ENCODE results near the gene ZDHHC14. TPM values are rescaled to one million over a fixed set of nuclear protein-coding genes. Genes with fewer than 3 reads are reported as not detected.
A peak's percentile ranks its signal among the peaks of the same experiment; 100 is the strongest.

The ZDHHC14 gene
- total RNA-seq, 2 donors from 2014 or later = 3.6 to 5.2 TPM

- ATAC-seq (no peak), DNase-seq (no peak)
- no peak overlapping the region for H3K4me3 Mint-ChIP-seq
- peaks cover 3% of the 10 kb centered on the region for H3K9me3 ChIP-seq (ENCODE audit: control insufficient read depth, low read length, poor library complexity, severe bottlenecking)
- no peaks in the 10 kb centered on the region for H3K36me3 Mint-ChIP-seq (ENCODE audit: low read depth)
- H3K27ac Mint-ChIP-seq = no peak overlapping the region
- peaks cover 11% of the 10 kb centered on the region for H3K4me1 Mint-ChIP-seq
- H3K27me3 Mint-ChIP-seq = no peaks in the 10 kb centered on the region
Measured at GRCh38 chr6:157521362-157522335, 140.7 kb downstream of the ZDHHC14 start.

- H3K9me3 ChIP-seq (ENCODE audit: control insufficient read depth, low read length, poor library complexity, severe bottlenecking) = peaks cover 3% of the 10 kb centered on the region
- Mint-ChIP-seq H3K27me3 (no peaks in the 10 kb centered on the region), H3K4me1 (peaks cover 17% of the 10 kb centered on the region), H3K27ac (no peak overlapping the region), H3K36me3 (ENCODE audit: low read depth) (no peaks in the 10 kb centered on the region), H3K4me3 (no peak overlapping the region)
- DNase-seq = no peak
- no peak for ATAC-seq
Measured at GRCh38 chr6:157522472-157522871, 141.5 kb downstream of the ZDHHC14 start.

- Mint-ChIP-seq H3K4me1 (peaks cover 22% of the 10 kb centered on the region), H3K4me3 (no peak overlapping the region)
Measured at GRCh38 chr6:157524735-157525134, 143.7 kb downstream of the ZDHHC14 start.

DNA sequence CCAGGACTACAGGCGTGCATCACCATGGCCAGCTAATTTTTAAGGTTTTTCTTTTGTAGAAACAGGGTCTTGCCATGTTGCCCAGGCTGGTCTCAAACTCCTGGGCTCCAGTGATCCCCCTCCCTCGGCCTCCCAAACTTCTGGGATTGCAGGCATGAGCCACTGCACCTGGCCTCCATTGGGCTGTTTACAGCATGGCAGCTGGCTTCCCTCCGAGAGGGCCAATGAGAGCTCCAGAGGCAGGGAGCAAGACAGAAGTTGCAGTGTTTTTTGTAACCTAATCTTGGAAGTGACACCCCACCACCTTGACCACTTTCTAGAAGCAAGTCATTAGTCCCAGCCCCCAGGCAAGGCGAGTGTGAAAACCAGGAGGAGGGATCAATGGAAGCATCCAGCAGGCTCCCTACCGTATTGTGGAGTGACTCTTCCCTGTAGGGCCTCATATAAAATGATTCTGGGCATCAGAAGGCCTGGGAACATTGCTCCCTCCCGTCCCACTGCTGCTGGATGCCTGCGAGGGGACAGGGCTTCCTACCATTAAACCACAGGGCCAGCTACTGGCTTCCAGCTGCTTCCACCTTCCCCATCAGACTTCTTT, 144.4 kb downstream of the ZDHHC14 start:
- no peaks in the 10 kb centered on the region for H3K27me3 Mint-ChIP-seq
- no peak overlapping the region for H3K27ac Mint-ChIP-seq
- no peaks in the 10 kb centered on the region for H3K36me3 Mint-ChIP-seq (ENCODE audit: low read depth)
- H3K9me3 ChIP-seq (ENCODE audit: control insufficient read depth, low read length, poor library complexity, severe bottlenecking) = peaks cover 3% of the 10 kb centered on the region
- H3K4me3 Mint-ChIP-seq = no peak overlapping the region
- peaks cover 20% of the 10 kb centered on the region for H3K4me1 Mint-ChIP-seq
- DNase-seq (no peak), ATAC-seq (no peak)

More at GRCh38 chr6:157524735-157525134, 143.7 kb downstream of the ZDHHC14 start:
- peaks cover 3% of the 10 kb centered on the region for H3K9me3 ChIP-seq (ENCODE audit: control insufficient read depth, low read length, poor library complexity, severe bottlenecking)
- DNase-seq (no peak), ATAC-seq (no peak)
- no peaks in the 10 kb centered on the region for H3K36me3 Mint-ChIP-seq (ENCODE audit: low read depth)
- no peaks in the 10 kb centered on the region for H3K27me3 Mint-ChIP-seq
- no peak overlapping the region for H3K27ac Mint-ChIP-seq

- H3K36me3 Mint-ChIP-seq (ENCODE audit: low read depth) = no peaks in the 10 kb centered on the region
- ATAC-seq = no peak
Measured at GRCh38 chr6:157525918-157526425, 145.0 kb downstream of the ZDHHC14 start.

DNA sequence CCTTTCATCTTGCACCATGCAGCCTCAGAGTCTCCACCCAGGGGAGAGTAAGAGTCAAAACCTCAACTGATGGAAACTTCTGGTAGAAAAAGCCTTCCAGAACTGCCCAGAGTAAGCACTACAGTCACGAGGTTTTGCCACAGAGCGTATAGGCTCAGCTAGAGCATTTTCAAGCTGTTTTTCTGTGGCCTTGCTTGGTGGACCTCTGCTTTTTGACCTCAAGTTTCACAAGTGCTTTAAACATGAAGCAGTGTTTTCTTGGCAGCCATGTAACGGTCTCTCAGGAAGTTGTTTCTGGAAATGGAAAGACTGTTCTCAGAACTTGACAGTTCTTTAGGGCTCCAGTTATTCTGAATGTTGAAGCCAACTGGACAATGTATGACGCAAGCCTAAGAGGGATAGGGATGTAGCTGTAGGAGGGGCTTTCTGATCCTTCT, 146.5 kb downstream of the ZDHHC14 start:
- peaks cover 18% of the 10 kb centered on the region for H3K4me1 Mint-ChIP-seq
- H3K36me3 Mint-ChIP-seq (ENCODE audit: low read depth) = no peaks in the 10 kb centered on the region
- no peaks in the 10 kb centered on the region for H3K27me3 Mint-ChIP-seq
- H3K4me3 Mint-ChIP-seq = no peak overlapping the region
- ATAC-seq (peak; percentile 50), DNase-seq (no peak)
- peak overlapping the region; percentile 24 for H3K27ac Mint-ChIP-seq
- H3K9me3 ChIP-seq (ENCODE audit: control insufficient read depth, low read length, poor library complexity, severe bottlenecking) = peaks cover 3% of the 10 kb centered on the region

More at GRCh38 chr6:157525918-157526425, 145.0 kb downstream of the ZDHHC14 start:
- no peaks in the 10 kb centered on the region for H3K27me3 Mint-ChIP-seq
- no peak overlapping the region for H3K4me3 Mint-ChIP-seq
- peaks cover 3% of the 10 kb centered on the region for H3K9me3 ChIP-seq (ENCODE audit: control insufficient read depth, low read length, poor library complexity, severe bottlenecking)
- peaks cover 20% of the 10 kb centered on the region for H3K4me1 Mint-ChIP-seq
- DNase-seq = no peak
- no peak overlapping the region for H3K27ac Mint-ChIP-seq

GRCh38 chr6:157528931-157529653, 148.1 kb downstream of the ZDHHC14 start:
- ATAC-seq = no peak
- H3K27me3 Mint-ChIP-seq = no peaks in the 10 kb centered on the region
- H3K4me1 Mint-ChIP-seq = peaks cover 22% of the 10 kb centered on the region
- DNase-seq = no peak
- no peaks in the 10 kb centered on the region for H3K36me3 Mint-ChIP-seq (ENCODE audit: low read depth)
- no peak overlapping the region for H3K4me3 Mint-ChIP-seq
- peaks cover 3% of the 10 kb centered on the region for H3K9me3 ChIP-seq (ENCODE audit: control insufficient read depth, low read length, poor library complexity, severe bottlenecking)
- H3K27ac Mint-ChIP-seq = no peak overlapping the region

- no peaks in the 10 kb centered on the region for H3K36me3 Mint-ChIP-seq (ENCODE audit: low read depth)
- DNase-seq = no peak
- no peak overlapping the region for H3K27ac Mint-ChIP-seq
- no peak overlapping the region for H3K4me3 Mint-ChIP-seq
- H3K4me1 Mint-ChIP-seq = peaks cover 22% of the 10 kb centered on the region
- peaks cover 2% of the 10 kb centered on the region for H3K9me3 ChIP-seq (ENCODE audit: control insufficient read depth, low read length, poor library complexity, severe bottlenecking)
- ATAC-seq = no peak
- H3K27me3 Mint-ChIP-seq = no peaks in the 10 kb centered on the region
Measured at GRCh38 chr6:157529654-157530039, 148.7 kb downstream of the ZDHHC14 start.

DNA sequence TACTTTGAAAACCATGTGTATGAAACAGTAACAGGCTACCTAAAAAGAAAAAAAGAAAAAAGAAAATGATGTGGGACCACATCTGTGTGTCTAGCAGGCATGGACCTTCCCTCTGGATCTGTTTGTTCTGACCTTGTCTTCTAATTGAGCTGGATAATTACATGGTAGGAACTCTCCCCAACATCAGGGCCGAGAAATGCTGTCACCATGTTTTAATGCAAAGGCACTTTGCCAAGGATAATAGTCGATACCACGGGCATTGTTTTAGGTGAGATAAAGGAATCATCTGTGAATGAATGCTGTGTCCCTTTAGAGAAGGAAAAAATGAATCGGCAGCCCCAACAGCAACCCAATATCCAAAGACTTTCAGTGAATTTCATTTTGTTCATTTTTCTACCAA, 149.1 kb downstream of the ZDHHC14 start:
- H3K4me1 Mint-ChIP-seq = peaks cover 24% of the 10 kb centered on the region
- H3K4me3 Mint-ChIP-seq = no peak overlapping the region
- no peaks in the 10 kb centered on the region for H3K36me3 Mint-ChIP-seq (ENCODE audit: low read depth)
- no peak overlapping the region for H3K27ac Mint-ChIP-seq
- no peaks in the 10 kb centered on the region for H3K9me3 ChIP-seq (ENCODE audit: control insufficient read depth, low read length, poor library complexity, severe bottlenecking)
- no peaks in the 10 kb centered on the region for H3K27me3 Mint-ChIP-seq
- ATAC-seq (no peak), DNase-seq (no peak)

- no peak overlapping the region for H3K27ac Mint-ChIP-seq
- H3K9me3 ChIP-seq (ENCODE audit: control insufficient read depth, low read length, poor library complexity, severe bottlenecking) = no peaks in the 10 kb centered on the region
- no peak for ATAC-seq
- H3K36me3 Mint-ChIP-seq (ENCODE audit: low read depth) = no peaks in the 10 kb centered on the region
- H3K27me3 Mint-ChIP-seq = no peaks in the 10 kb centered on the region
- peaks cover 30% of the 10 kb centered on the region for H3K4me1 Mint-ChIP-seq
- DNase-seq = no peak
- H3K4me3 Mint-ChIP-seq = no peak overlapping the region
Measured at GRCh38 chr6:157530724-157531168, 149.8 kb downstream of the ZDHHC14 start.

DNA sequence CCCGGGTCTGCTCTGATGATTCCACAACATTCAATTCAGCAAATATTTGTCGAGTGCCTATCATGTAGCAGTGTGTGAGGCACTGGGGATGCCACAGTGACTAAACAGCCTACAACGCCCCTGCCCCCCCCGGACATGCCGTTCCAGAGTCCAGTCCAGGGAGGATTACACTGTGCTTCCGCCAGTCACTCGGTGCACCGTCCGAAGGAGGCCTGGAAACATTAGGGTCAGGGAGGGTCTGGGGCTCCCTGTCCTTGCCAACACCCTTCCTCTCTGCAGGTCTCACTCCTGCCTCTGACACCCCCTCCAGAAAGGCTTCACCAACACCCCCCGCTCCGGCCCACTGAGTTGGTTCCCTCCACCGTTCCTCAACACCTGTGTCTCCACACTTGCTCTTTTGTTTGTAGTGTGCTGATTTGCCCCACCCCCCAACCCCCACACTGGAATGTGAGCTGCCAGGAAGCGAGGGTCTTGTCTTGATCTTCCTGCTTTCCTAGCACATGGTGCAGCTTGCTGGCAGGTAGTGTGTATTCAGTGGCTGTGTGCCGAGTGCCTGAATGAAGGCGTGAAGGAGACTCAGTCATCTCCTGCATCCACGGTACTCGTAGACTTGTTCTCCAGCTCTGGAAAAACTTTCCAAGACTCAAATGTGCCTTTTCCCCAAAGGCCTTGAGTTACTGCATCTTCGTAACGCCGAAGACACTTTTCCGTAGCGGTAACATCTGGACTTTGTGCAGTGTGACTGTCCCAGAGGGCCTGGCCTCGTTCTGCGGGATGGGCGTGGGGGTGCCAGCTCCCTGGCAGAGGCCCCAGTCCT, 150.4 kb downstream of the ZDHHC14 start:
- Mint-ChIP-seq H3K36me3 (ENCODE audit: low read depth) (no peaks in the 10 kb centered on the region), H3K27me3 (no peaks in the 10 kb centered on the region), H3K4me3 (no peak overlapping the region), H3K27ac (no peak overlapping the region), H3K4me1 (peaks cover 31% of the 10 kb centered on the region)
- no peaks in the 10 kb centered on the region for H3K9me3 ChIP-seq (ENCODE audit: control insufficient read depth, low read length, poor library complexity, severe bottlenecking)
- DNase-seq (no peak), ATAC-seq (no peak)

DNA sequence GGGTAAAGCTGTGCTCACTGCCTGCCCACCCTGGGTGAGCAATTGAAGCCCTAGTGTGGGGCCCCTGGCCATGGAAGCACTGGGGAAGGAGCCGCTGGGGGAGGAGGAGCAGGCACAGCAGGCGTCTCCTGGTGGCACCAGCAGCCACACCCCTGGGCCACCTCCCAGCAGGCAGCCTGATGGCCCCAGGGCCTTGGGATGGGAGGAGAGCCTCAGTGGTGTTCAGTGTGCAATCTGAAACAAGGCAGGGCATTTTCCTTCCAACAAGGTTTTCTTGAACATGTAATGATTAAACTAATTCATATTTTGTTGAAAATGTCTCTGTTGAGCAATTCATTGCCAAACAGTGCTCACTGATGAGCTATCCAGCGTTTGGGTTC, 151.0 kb downstream of the ZDHHC14 start:
- no peaks in the 10 kb centered on the region for H3K27me3 Mint-ChIP-seq
- H3K36me3 Mint-ChIP-seq (ENCODE audit: low read depth) = no peaks in the 10 kb centered on the region
- H3K4me3 Mint-ChIP-seq = no peak overlapping the region
- DNase-seq = no peak
- H3K27ac Mint-ChIP-seq = no peak overlapping the region
- ATAC-seq = no peak
- no peaks in the 10 kb centered on the region for H3K9me3 ChIP-seq (ENCODE audit: control insufficient read depth, low read length, poor library complexity, severe bottlenecking)
- H3K4me1 Mint-ChIP-seq = peaks cover 30% of the 10 kb centered on the region

Measured in T-helper 17 cell (primary cell).